Mesodermal cell (in vitro differentiated cells): ENCODE measurements around the gene CD247.

Experiments used
- H3K27ac ChIP-seq: 2 replicates; pipeline ENCODE4 v1.7.0; 2013; ENCODE audit warnings: mild to moderate bottlenecking, low read depth, low read length, moderate library complexity; ENCODE audit not compliant: severe bottlenecking
- H3K36me3 ChIP-seq: 2 replicates; pipeline ENCODE4 v1.7.1; 2013; ENCODE audit warnings: mild to moderate bottlenecking, low read length, moderate library complexity; ENCODE audit not compliant: control insufficient read depth, insufficient read depth
- H3K4me1 ChIP-seq: one replicate; pipeline ENCODE4 v1.7.1; 2013; ENCODE audit warnings: mild to moderate bottlenecking, low read length; ENCODE audit not compliant: insufficient read depth, control insufficient read depth, poor library complexity, severe bottlenecking
- H3K4me3 ChIP-seq: 2 replicates; pipeline ENCODE4 v1.7.0; 2013; ENCODE audit warnings: low read length, control low read depth, mild to moderate bottlenecking; ENCODE audit not compliant: insufficient read depth, poor library complexity, severe bottlenecking; ENCODE audit errors: extremely low read depth
- H3K9me3 ChIP-seq: 2 replicates; pipeline ENCODE4 v1.7.1; 2013; ENCODE audit warnings: mild to moderate bottlenecking, low read length, moderate library complexity; ENCODE audit not compliant: control insufficient read depth
- WGBS, 2 experiments: methylation state at CpG; one replicate each; pipeline ENCODE4 v1.1.5; 2013; ENCODE audit warnings: missing lambda C conversion rate in 2 of 2; ENCODE audit not compliant: insufficient coverage in 2 of 2; 5-methylcytosine and 5-hydroxymethylcytosine counted together

CD247 gene

GRCh38 chr1:167469280-167469965, 48.9 kb downstream of the CD247 start:
- 80 to 94% methylated on average over 3 of the region's 7 CpGs for WGBS, 2 experiments
- H3K27ac ChIP-seq: no peak overlapping the region
- H3K4me3 ChIP-seq: no peak overlapping the region
- H3K4me1 ChIP-seq: peaks cover 13% of the 10 kb centered on the region
- no peaks in the 10 kb centered on the region for H3K9me3 ChIP-seq
- H3K36me3 ChIP-seq: no peaks in the 10 kb centered on the region

- Histone ChIP-seq H3K36me3 (no peaks in the 10 kb centered on the region), H3K4me3 (no peak overlapping the region), H3K9me3 (no peaks in the 10 kb centered on the region), H3K27ac (peak overlapping the region; percentile 45), H3K4me1 (peaks cover 15% of the 10 kb centered on the region)
- WGBS, 2 experiments: 71 to 93% methylated on average over 3 to 4 of the region's 9 CpGs
Observed at GRCh38 chr1:167467752-167468151, 50.6 kb downstream of the CD247 start.

DNA sequence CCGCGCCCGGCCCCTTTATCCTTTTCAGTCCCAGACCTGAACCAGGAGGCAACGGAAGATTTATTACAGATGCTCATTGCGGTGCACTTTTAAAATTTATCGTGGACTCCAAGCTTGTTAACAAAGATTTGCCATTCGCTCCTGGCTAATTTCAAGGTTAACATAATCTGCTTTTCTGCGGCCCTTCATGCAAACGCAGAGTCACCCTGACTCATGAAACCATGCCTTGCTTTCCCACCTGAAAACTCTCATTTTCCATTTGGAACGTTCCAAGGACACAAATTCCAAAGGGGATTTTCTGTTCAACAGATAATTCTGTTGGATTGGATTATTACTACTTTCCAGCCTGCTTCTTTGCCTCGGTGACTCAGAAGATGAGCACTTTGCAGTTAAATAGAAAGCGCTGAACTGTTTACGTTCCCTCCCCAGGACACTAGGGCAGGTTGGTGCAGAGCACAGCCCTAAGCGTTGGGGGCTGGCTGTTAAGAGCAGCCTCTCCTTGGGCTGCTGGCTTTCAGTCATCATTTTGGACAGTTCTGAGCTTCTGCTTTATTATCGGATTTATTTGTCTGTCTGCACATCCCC, 51.1 kb downstream of the CD247 start:
- Histone ChIP-seq H3K4me3 (no peak overlapping the region), H3K27ac (peak overlapping the region; percentile 45), H3K4me1 (peaks cover 15% of the 10 kb centered on the region), H3K36me3 (no peaks in the 10 kb centered on the region), H3K9me3 (no peaks in the 10 kb centered on the region)
- WGBS, 2 experiments: 72 to 74% methylated on average over 13 to 14 of the region's 15 CpGs

DNA sequence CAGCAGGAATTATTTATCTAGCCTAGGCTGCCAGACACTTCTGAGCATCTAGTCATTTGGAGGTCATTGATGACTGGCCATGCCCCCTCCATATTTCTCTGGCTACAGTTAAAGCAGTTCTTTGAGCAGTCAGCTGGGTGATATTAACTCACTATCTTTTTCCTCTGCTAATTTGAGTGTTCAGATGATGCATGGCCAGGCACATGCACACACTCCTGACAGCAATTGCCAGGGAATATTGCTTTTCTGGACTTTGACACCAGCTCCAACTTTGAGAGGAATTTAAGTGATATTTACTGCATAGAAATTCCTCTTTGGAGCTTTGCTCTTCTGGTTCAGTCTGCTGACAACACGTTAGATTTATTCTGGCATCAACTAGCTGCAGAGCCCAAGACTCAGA, 52.6 kb downstream of the CD247 start:
- Histone ChIP-seq H3K27ac (no peak overlapping the region), H3K36me3 (no peaks in the 10 kb centered on the region), H3K4me3 (no peak overlapping the region), H3K4me1 (peaks cover 15% of the 10 kb centered on the region), H3K9me3 (no peaks in the 10 kb centered on the region)
- 71 to 100% methylated on average over 1 of the region's 1 CpG for WGBS, 2 experiments

DNA sequence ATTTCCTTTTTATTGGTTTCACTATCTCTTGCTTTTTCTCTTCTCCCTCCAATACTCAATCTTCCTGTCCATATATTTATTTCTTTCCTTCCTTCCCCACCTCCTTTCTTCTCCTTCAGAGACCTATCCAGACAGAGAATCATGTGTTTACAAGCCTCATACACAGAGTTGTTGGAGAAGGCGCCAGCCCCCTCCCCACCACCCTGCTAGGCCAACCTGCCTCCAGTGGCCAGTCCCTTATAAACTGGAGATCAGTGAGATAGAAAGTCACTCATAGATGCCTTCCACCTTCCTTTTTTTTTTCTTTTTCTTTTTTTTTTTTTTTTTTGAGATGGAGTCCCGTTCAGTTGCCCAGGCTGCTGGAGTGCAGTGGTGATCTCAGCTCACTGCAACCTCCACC, 53.3 kb downstream of the CD247 start:
- no peak overlapping the region for H3K27ac ChIP-seq
- no CpG with 5 or more reads among the region's 2 CpGs for WGBS, 2 experiments
- H3K9me3 ChIP-seq: no peaks in the 10 kb centered on the region
- H3K4me3 ChIP-seq: no peak overlapping the region
- H3K4me1 ChIP-seq: peaks cover 15% of the 10 kb centered on the region
- no peaks in the 10 kb centered on the region for H3K36me3 ChIP-seq

- WGBS, 2 experiments: 75 to 84% methylated on average over 3 of the region's 6 CpGs
- Histone ChIP-seq H3K4me3 (no peak overlapping the region), H3K36me3 (no peaks in the 10 kb centered on the region), H3K4me1 (peaks cover 15% of the 10 kb centered on the region), H3K9me3 (no peaks in the 10 kb centered on the region), H3K27ac (peak overlapping the region; percentile 43)
Observed at GRCh38 chr1:167463875-167464575, 54.3 kb downstream of the CD247 start.

- H3K36me3 ChIP-seq: no peaks in the 10 kb centered on the region
- H3K4me1 ChIP-seq: peaks cover 15% of the 10 kb centered on the region
- H3K27ac ChIP-seq: no peak overlapping the region
- H3K4me3 ChIP-seq: no peak overlapping the region
- H3K9me3 ChIP-seq: no peaks in the 10 kb centered on the region
- 81 to 84% methylated on average over 4 of the region's 4 CpGs for WGBS, 2 experiments
Observed at GRCh38 chr1:167463080-167463479, 55.2 kb downstream of the CD247 start.

DNA sequence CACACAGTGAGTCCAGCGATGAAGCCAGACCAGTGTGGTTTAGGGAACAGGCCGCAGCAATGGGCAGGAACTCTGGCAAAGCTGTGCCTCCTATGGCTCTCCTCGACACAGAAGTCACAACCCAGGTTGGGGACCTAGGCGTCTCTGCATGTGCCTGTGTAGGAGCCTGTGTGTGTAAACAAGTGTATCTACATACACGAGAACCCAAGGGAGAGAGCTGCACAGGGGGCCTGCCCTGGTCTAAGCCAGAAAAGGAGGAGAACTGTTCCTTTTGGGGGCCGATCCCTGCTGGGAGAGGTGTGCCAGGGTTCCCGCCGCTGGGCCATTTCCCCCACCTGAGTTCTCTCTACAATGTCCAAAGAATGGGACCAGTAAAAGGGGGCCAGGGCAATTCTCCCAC, 56.0 kb downstream of the CD247 start:
- WGBS, 2 experiments: 88 to 96% methylated on average over 6 to 8 of the region's 8 CpGs
- Histone ChIP-seq H3K27ac (no peak overlapping the region), H3K36me3 (no peaks in the 10 kb centered on the region), H3K4me3 (no peak overlapping the region), H3K4me1 (peaks cover 10% of the 10 kb centered on the region), H3K9me3 (no peaks in the 10 kb centered on the region)

GRCh38 chr1:167460836-167461235, 57.5 kb downstream of the CD247 start:
- WGBS, 2 experiments: 94% methylated on average over 14 of the region's 14 CpGs
- Histone ChIP-seq H3K4me1 (peaks cover 9% of the 10 kb centered on the region), H3K4me3 (no peak overlapping the region), H3K9me3 (no peaks in the 10 kb centered on the region), H3K36me3 (no peaks in the 10 kb centered on the region), H3K27ac (no peak overlapping the region)

GRCh38 chr1:167457936-167458584, 60.3 kb downstream of the CD247 start:
- 77 to 81% methylated on average over 9 to 10 of the region's 11 CpGs for WGBS, 2 experiments
- no peak overlapping the region for H3K27ac ChIP-seq
- no peaks in the 10 kb centered on the region for H3K36me3 ChIP-seq
- no peak overlapping the region for H3K4me3 ChIP-seq
- no peaks in the 10 kb centered on the region for H3K9me3 ChIP-seq
- no peaks in the 10 kb centered on the region for H3K4me1 ChIP-seq
